ENCODE results near the gene NMNAT3. TPM values are rescaled to one million over a fixed set of nuclear protein-coding genes. Genes with fewer than 3 reads are reported as not detected.

NMNAT3 gene
- total RNA-seq, 1 experiment from 2014 or later = not detected

GRCh38 chr3:139675327-139675726 lies 2.4 kb downstream of the NMNAT3 start:
- no peak for DNase-seq (ENCODE audit: low read depth)

GRCh38 chr3:139674571-139675260 lies 3.1 kb downstream of the NMNAT3 start:
- no peak for DNase-seq (ENCODE audit: low read depth)

- DNase-seq (ENCODE audit: low read depth) = no peak
These were observed 4.9 kb downstream of the NMNAT3 start for GRCh38 chr3:139672884-139673283.

GRCh38 chr3:139671863-139672646 lies 5.7 kb downstream of the NMNAT3 start:
- no peak for DNase-seq (ENCODE audit: low read depth)

GRCh38 chr3:139671107-139671506 lies 6.7 kb downstream of the NMNAT3 start:
- DNase-seq (ENCODE audit: low read depth) = no peak

GRCh38 chr3:139670196-139670595 lies 7.6 kb downstream of the NMNAT3 start:
- no peak for DNase-seq (ENCODE audit: low read depth)

- DNase-seq (ENCODE audit: low read depth) = no peak
These were observed 9.4 kb downstream of the NMNAT3 start for GRCh38 chr3:139668332-139668731.

GRCh38 chr3:139664958-139665357 lies 12.8 kb downstream of the NMNAT3 start:
- no peak for DNase-seq (ENCODE audit: low read depth)

GRCh38 chr3:139660269-139660668 lies 17.5 kb downstream of the NMNAT3 start:
- no peak for DNase-seq (ENCODE audit: low read depth)

- no peak for DNase-seq (ENCODE audit: low read depth)
These were observed 18.3 kb downstream of the NMNAT3 start for GRCh38 chr3:139659511-139659910.

GRCh38 chr3:139657936-139658335 lies 19.8 kb downstream of the NMNAT3 start:
- DNase-seq (ENCODE audit: low read depth) = no peak

GRCh38 chr3:139657434-139657833 lies 20.3 kb downstream of the NMNAT3 start:
- DNase-seq (ENCODE audit: low read depth) = no peak

- DNase-seq (ENCODE audit: low read depth) = no peak
These were observed 21.7 kb downstream of the NMNAT3 start for GRCh38 chr3:139655909-139656595.

GRCh38 chr3:139654637-139655365 lies 23.0 kb downstream of the NMNAT3 start:
- no peak for DNase-seq (ENCODE audit: low read depth)

- no peak for DNase-seq (ENCODE audit: low read depth)
These were observed 24.2 kb downstream of the NMNAT3 start for GRCh38 chr3:139653582-139653981.

- DNase-seq (ENCODE audit: low read depth) = no peak
These were observed 25.2 kb downstream of the NMNAT3 start for GRCh38 chr3:139652561-139652960.

GRCh38 chr3:139647866-139648435 lies 29.8 kb downstream of the NMNAT3 start:
- no peak for DNase-seq (ENCODE audit: low read depth)

- no peak for DNase-seq (ENCODE audit: low read depth)
These were observed 31.3 kb downstream of the NMNAT3 start for GRCh38 chr3:139646512-139646911.

GRCh38 chr3:139642996-139643395 lies 34.8 kb downstream of the NMNAT3 start:
- DNase-seq (ENCODE audit: low read depth) = no peak

- DNase-seq (ENCODE audit: low read depth) = no peak
These were observed 37.3 kb downstream of the NMNAT3 start for GRCh38 chr3:139640456-139640855.

GRCh38 chr3:139639662-139640061 lies 38.1 kb downstream of the NMNAT3 start:
- DNase-seq (ENCODE audit: low read depth) = no peak

Measured in LHCN-M2 (cell line).